ENCODE measurements around the gene SPECC1L.
"Not testable (repeated sequence)": the region's sequence is repeated elsewhere in the genome, so short reads cannot be mapped to it uniquely, and the experiment has no call there.

The SPECC1L gene

GRCh38 chr22:24270556-24271385, at the start of gene SPECC1L:
Gene SPECC1L, plus strand, starts transcription at chr22:24270831. Its CDS starts 31,401 bp downstream, at chr22:24302232.
- H3K36me3 Mint-ChIP-seq, result no peaks in the 10 kb centered on the region

GRCh38 chr22:24224468-24224867, 46.2 kb upstream of the SPECC1L start:
- H3K4me1 Mint-ChIP-seq, result no peaks in the 10 kb centered on the region
- no peaks in the 10 kb centered on the region for H3K27me3 Mint-ChIP-seq
- peaks cover 1% of the 10 kb centered on the region for H3K9me3 Mint-ChIP-seq
- H3K27ac Mint-ChIP-seq, result no peak overlapping the region
- H3K36me3 Mint-ChIP-seq, result no peaks in the 10 kb centered on the region
- ATAC-seq (ENCODE audit: low read depth) (no peak), DNase-seq (ENCODE audit: low spot score in 2 of 2) (no peak)
- H3K4me3 Mint-ChIP-seq, result no peak overlapping the region

More at GRCh38 chr22:24270556-24271385, at the start of gene SPECC1L:
- Mint-ChIP-seq H3K4me3 (peak within 1 kb of the TSS; percentile 88), H3K27ac (peak within 1 kb of the TSS; percentile 84), H3K27me3 (no peaks in the 10 kb centered on the region), H3K4me1 (peaks cover 24% of the 10 kb centered on the region), H3K9me3 (no peaks in the 10 kb centered on the region)
- ATAC-seq (ENCODE audit: low read depth) (peak; percentile 88), DNase-seq (ENCODE audit: low spot score in 2 of 2) (peak; percentile 95 to 96)

GRCh38 chr22:24225044-24225601, 45.5 kb upstream of the SPECC1L start:
- Mint-ChIP-seq H3K36me3 (no peaks in the 10 kb centered on the region), H3K9me3 (peaks cover 1% of the 10 kb centered on the region), H3K4me1 (no peaks in the 10 kb centered on the region), H3K27ac (no peak overlapping the region), H3K27me3 (no peaks in the 10 kb centered on the region), H3K4me3 (no peak overlapping the region)
- ATAC-seq (ENCODE audit: low read depth) (no peak), DNase-seq (ENCODE audit: low spot score in 2 of 2) (no peak)

- ATAC-seq (ENCODE audit: low read depth), result no peak
- Mint-ChIP-seq H3K27ac (no peak overlapping the region), H3K27me3 (no peaks in the 10 kb centered on the region), H3K36me3 (no peaks in the 10 kb centered on the region), H3K4me3 (no peak overlapping the region), H3K9me3 (peaks cover 1% of the 10 kb centered on the region), H3K4me1 (no peaks in the 10 kb centered on the region)
- DNase-seq (ENCODE audit: low spot score in 2 of 2), result no peak
Measured at GRCh38 chr22:24225951-24226350, 44.7 kb upstream of the SPECC1L start.

- Mint-ChIP-seq H3K4me1 (peaks cover 4% of the 10 kb centered on the region), H3K27ac (no peak overlapping the region), H3K9me3 (no peaks in the 10 kb centered on the region), H3K4me3 (no peak overlapping the region), H3K36me3 (no peaks in the 10 kb centered on the region), H3K27me3 (no peaks in the 10 kb centered on the region)
- DNase-seq (ENCODE audit: low spot score in 2 of 2) (peak; percentile 62 to 79), ATAC-seq (ENCODE audit: low read depth) (peak; percentile 84)
Measured at GRCh38 chr22:24230911-24231656, 39.5 kb upstream of the SPECC1L start.

GRCh38 chr22:24231706-24232105, 38.9 kb upstream of the SPECC1L start:
- no peak for ATAC-seq (ENCODE audit: low read depth)

GRCh38 chr22:24232124-24232523, 38.5 kb upstream of the SPECC1L start:
- no peaks in the 10 kb centered on the region for H3K36me3 Mint-ChIP-seq
- no peak overlapping the region for H3K27ac Mint-ChIP-seq
- no peak for ATAC-seq (ENCODE audit: low read depth)
- H3K9me3 Mint-ChIP-seq, result no peaks in the 10 kb centered on the region
- H3K4me3 Mint-ChIP-seq, result no peak overlapping the region
- DNase-seq (ENCODE audit: low spot score in 2 of 2), result no peak
- H3K4me1 Mint-ChIP-seq, result peaks cover 4% of the 10 kb centered on the region
- no peaks in the 10 kb centered on the region for H3K27me3 Mint-ChIP-seq

More at GRCh38 chr22:24231706-24232105, 38.9 kb upstream of the SPECC1L start:
- Mint-ChIP-seq H3K36me3 (no peaks in the 10 kb centered on the region), H3K4me1 (peaks cover 4% of the 10 kb centered on the region), H3K4me3 (no peak overlapping the region), H3K27ac (no peak overlapping the region), H3K9me3 (no peaks in the 10 kb centered on the region), H3K27me3 (no peaks in the 10 kb centered on the region)
- DNase-seq (ENCODE audit: low spot score in 2 of 2), result no peak

GRCh38 chr22:24232725-24233124, 37.9 kb upstream of the SPECC1L start:
- DNase-seq (ENCODE audit: low spot score in 2 of 2) (no peak), ATAC-seq (ENCODE audit: low read depth) (no peak)
- Mint-ChIP-seq H3K27ac (no peak overlapping the region), H3K4me1 (peaks cover 4% of the 10 kb centered on the region), H3K4me3 (no peak overlapping the region), H3K9me3 (no peaks in the 10 kb centered on the region), H3K27me3 (no peaks in the 10 kb centered on the region), H3K36me3 (no peaks in the 10 kb centered on the region)

- Mint-ChIP-seq H3K4me3 (no peak overlapping the region), H3K27me3 (no peaks in the 10 kb centered on the region), H3K4me1 (peaks cover 4% of the 10 kb centered on the region), H3K9me3 (no peaks in the 10 kb centered on the region), H3K36me3 (no peaks in the 10 kb centered on the region), H3K27ac (no peak overlapping the region)
- no peak for DNase-seq (ENCODE audit: low spot score in 2 of 2)
- no peak for ATAC-seq (ENCODE audit: low read depth)
Measured at GRCh38 chr22:24233235-24233634, 37.4 kb upstream of the SPECC1L start.

- Mint-ChIP-seq H3K4me3 (no peak overlapping the region), H3K36me3 (no peaks in the 10 kb centered on the region), H3K4me1 (peaks cover 4% of the 10 kb centered on the region), H3K27ac (no peak overlapping the region), H3K9me3 (no peaks in the 10 kb centered on the region), H3K27me3 (no peaks in the 10 kb centered on the region)
- ATAC-seq (ENCODE audit: low read depth), result no peak
- DNase-seq (ENCODE audit: low spot score in 2 of 2), result no peak
Measured at GRCh38 chr22:24233816-24234215, 36.8 kb upstream of the SPECC1L start.

GRCh38 chr22:24235315-24235714, 35.3 kb upstream of the SPECC1L start:
- H3K27ac Mint-ChIP-seq, result no peak overlapping the region
- no peaks in the 10 kb centered on the region for H3K36me3 Mint-ChIP-seq
- no peak for DNase-seq (ENCODE audit: low spot score in 2 of 2)
- H3K4me3 Mint-ChIP-seq, result no peak overlapping the region
- no peaks in the 10 kb centered on the region for H3K9me3 Mint-ChIP-seq
- no peaks in the 10 kb centered on the region for H3K27me3 Mint-ChIP-seq
- H3K4me1 Mint-ChIP-seq, result peaks cover 4% of the 10 kb centered on the region
- no peak for ATAC-seq (ENCODE audit: low read depth)

GRCh38 chr22:24236656-24237055, 34.0 kb upstream of the SPECC1L start:
- no peak overlapping the region for H3K4me3 Mint-ChIP-seq
- no peaks in the 10 kb centered on the region for H3K27me3 Mint-ChIP-seq
- DNase-seq (ENCODE audit: low spot score in 2 of 2) (no peak), ATAC-seq (ENCODE audit: low read depth) (no peak)
- no peaks in the 10 kb centered on the region for H3K36me3 Mint-ChIP-seq
- no peak overlapping the region for H3K27ac Mint-ChIP-seq
- H3K4me1 Mint-ChIP-seq, result no peaks in the 10 kb centered on the region
- no peaks in the 10 kb centered on the region for H3K9me3 Mint-ChIP-seq

- H3K9me3 Mint-ChIP-seq; H3K36me3 Mint-ChIP-seq; ATAC-seq (ENCODE audit: low read depth); H3K27me3 Mint-ChIP-seq; H3K4me3 Mint-ChIP-seq; H3K4me1 Mint-ChIP-seq; H3K27ac Mint-ChIP-seq; DNase-seq (ENCODE audit: low spot score in 2 of 2): not testable (repeated sequence)
Measured at GRCh38 chr22:24238101-24238694, 32.4 kb upstream of the SPECC1L start.

GRCh38 chr22:24240381-24240780, 30.2 kb upstream of the SPECC1L start:
- DNase-seq (ENCODE audit: low spot score in 2 of 2), result no peak
- H3K4me3 Mint-ChIP-seq, result no peak overlapping the region
- H3K4me1 Mint-ChIP-seq, result peaks cover 14% of the 10 kb centered on the region
- H3K36me3 Mint-ChIP-seq, result no peaks in the 10 kb centered on the region
- ATAC-seq (ENCODE audit: low read depth), result no peak
- H3K27ac Mint-ChIP-seq, result no peak overlapping the region
- H3K9me3 Mint-ChIP-seq, result no peaks in the 10 kb centered on the region
- peaks cover 2% of the 10 kb centered on the region for H3K27me3 Mint-ChIP-seq

All from memory B cell (primary cell).